Measurements from ENCODE around the gene PRRT1.
"Not testable (repeated sequence)": the region's sequence is repeated elsewhere in the genome, so short reads cannot be mapped to it uniquely, and the experiment has no call there.

Gene PRRT1

DNA sequence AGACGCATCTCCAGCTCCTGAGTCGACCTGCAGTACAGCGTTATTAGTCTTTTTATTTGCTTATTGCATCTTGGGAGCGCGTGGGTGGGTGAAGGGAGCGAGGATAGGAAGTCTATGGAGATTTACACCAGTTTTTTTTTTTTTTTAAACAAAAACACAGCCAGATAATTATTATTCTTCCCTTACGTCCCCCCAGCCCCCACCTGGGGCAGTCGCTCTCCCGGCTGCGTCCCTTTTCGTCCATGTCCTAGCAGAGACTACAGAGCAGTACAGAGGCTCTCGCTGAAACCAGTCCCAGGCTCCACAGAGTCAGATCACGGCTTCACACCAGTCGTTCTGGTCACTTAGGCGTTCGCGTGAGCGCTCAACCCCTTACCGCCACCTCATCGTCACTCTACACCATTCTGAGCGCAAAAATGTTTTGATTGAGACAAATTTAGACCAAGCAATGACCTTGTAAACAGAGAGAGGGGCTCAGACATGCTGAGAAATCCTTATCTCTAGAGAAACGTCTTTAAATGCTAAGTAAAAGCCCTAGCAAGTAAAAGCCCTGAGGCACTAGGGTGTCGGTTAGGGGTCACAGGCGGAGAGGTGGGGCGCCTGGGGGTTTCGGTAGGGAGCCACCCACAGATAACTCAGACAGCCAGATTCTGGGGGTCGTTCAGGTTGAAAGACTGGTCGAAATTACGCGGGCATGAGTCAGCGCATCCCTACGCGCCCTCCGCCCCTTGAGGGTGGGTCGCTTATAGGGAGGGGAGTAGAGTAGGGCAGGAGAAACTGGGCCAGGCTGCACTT is 1.2 kb upstream of the PRRT1 start:
- no peak for DNase-seq (ENCODE audit: low read depth in 1 of 2, low spot score in 1 of 2)

DNA sequence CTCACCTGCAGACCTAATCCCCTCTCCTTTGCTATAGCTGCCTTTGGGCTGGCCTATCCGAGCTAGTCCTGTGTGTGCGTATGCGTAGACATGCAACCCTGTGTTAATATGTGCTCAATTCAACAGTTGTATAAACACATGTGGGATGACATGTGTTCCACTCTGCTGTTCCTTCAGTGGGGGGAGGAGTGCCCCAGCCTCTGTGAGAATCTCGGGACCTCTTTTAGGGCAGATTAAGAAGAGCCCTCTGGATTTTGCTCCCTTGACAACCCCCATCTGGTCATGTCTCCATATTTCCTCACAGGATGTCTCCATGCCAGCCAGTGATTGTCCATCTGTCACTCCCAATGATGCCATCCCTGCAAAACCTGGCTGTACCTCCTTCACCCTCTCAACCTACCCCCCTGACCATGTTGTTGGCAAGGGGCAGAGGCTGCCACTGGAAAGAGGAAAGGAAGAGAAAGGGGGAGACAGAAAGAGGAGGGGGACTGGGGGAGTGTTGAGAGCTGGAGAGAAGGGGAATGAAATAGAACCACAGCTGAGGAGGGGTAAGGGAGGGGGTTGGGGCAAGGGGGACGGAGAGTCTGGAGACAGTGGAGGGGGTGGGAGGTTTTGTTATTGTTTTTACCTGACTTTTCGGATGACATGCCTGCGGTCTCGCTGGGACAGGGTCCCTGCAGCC is 417 bp downstream of the PRRT1 start:
- DNase-seq (ENCODE audit: low read depth in 1 of 2, low spot score in 1 of 2) = no peak

DNA sequence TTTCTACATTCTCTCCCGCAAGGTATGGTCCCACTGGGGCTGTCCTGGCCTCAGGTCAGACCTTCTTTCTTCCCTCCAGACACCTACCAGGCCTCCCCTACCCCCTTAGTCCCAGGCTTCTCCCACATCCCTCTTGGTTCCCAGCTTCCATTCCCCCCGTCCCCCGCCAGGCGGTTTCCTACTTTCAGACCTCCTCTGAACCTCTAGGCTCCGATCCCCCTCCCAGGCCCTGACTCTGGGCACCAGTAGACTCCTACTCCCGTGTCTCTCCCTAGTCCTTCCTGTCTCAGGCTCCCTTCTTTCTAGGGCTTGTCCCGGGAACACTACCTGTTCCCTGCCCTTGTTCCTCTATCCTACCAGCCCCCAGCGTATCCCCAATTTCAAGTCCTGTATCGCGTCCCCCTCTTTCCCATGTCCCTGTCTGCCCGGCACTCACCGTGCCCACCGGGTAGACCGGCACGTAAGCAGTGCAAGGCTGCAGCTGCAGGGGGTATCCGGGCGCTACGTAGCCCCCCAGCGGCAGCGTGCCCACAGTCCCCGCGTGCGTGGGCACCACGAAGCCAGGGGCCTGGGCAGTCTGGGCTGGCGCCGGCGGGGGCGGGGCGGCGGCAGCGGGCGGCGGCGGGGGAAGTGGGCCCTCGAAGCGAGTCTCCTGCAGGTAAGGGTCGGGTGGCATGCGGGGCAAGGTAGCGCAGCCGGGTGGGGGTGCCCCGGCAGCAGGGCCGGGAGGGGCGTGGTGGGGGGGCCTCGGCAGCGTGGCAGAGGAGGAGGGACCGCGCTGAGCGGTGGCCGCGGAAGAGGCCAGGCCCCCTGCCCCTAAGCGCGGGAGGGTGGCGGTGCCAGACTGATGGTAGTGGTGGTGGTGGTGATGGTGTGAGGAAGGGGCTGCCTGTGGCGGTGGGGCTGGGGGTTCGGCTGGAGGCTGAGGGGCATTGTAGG is 1.5 kb downstream of the PRRT1 start:
- DNase-seq (ENCODE audit: low read depth in 1 of 2, low spot score in 1 of 2) = no peak

DNA sequence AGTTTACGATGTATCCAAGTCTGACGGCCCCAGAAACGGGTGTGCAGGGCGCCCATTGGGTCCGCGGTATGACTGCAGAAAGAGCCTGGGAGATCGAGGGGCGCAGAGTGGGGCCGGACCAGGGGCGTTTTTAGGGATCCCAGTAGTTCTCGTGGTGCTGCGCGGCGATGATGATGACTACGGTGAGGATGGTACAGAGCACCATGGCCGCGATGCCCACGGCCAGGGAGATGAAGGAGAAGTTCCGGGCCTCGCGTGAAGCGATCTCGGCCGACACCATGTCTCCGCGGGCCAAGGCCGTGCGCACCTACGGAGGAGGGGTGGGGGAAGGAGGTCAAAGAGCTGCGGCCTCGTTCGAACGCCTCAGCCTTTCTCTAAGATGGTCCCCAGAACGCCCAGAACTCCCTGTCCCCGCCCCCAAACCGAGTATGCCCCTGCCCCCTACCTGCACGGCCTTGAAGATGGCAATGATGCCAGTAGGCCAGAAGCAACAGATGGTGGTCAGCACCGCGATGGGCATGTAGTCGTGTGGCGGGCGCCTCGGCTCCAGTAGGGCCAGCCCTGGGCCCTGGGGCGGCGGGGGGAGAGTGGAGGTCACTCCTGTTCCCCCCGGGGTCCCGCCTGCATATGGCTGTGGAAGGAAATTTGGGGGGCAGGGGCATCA is 2.5 kb downstream of the PRRT1 start:
- no peak for DNase-seq (ENCODE audit: low read depth in 1 of 2, low spot score in 1 of 2)

DNA sequence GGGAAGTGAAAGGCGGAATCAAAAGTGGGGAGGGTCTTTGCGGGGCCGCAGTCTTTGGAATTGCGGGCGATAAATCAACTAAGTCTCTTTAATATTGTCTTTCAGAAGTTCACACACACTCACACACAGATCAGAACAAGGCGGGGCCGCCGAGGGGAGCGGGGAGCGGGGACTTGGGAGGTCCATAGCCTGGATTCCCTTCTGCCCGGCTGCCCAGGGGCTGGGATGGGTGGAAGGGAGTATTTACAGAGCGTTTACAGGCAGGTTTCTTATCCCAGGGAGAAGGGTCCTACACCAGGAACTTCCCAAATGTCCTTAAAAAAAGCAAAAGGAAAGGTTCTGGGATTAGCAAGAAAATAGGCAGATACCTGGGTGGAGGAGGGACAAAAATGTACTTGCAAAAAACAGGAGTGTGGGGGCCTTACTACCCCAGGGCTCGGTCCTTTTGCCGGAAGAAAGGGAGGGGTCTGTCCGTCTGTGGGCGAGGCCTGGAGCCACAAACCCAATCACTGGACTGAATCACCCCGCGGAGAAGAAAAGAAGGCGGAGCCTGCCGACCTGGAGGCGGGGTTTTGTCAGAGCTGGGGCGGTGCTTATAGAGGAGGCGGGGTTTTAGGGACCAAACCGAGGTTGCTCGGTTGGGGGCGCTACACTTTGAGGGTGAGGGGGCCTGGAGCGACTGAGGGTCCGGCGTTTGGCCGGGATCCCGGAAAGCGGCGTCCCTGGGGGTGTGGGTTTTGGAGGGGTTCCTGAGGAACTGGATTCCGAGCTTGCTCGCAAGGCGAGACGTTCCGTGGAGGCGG is 3.2 kb downstream of the PRRT1 start:
- peak; percentile 37 to 60 for DNase-seq (ENCODE audit: low read depth in 1 of 2, low spot score in 1 of 2)

DNA sequence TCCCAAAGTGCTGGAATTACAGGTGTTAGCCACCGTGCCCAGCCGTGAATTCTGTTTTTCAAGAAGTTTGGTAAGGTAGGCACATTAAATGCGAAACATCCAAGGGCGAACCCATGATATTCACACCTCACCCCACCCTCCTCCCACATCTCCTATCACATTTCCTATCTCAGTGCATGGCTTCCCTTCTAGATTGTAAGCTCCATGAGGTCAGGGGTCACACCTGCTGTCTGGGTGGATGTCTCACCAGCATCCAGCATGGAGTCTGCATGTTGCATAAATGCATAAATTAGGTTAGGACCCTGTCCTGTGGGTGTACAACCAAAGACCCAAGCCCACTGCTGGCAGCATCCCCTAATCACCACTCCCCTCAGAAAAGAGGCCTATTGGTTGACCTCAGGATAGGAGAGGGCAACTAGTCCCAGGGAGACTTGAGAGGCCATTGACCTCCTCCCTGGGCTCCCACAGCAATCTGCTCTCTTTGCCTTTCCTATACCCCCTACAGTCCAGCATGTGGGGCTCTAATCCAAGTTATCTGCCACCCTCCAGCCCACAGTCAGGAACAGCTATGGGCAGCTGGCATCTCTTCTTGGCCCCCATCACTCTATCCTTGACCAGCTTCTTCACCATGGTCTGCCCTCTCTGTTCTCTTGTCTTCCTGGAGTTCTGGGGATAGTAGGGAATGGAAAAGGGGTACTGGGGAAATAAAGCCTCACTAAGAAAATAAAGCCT is 4.2 kb downstream of the PRRT1 start:
- no peak for DNase-seq (ENCODE audit: low read depth in 1 of 2, low spot score in 1 of 2)

DNA sequence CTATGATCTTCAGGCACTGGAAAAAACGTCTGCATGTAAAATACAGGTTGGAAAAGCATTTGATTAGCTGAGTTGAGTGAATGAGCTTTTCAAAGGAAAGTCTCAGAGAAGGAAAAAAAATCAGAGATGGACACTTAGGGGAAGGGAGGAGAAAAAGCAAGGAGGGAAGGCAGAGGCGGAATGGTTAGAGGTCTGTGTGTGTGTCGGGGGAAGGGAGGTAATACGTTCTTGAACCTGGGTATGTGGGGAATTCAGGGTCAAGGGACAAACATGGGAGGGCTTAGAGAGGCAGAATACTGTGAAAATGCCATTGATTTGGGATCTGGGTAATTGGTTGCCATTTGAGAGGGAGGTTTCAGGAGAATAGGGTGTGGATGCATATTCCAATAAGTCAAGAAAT is 5.1 kb downstream of the PRRT1 start:
- DNase-seq (ENCODE audit: low read depth in 1 of 2, low spot score in 1 of 2) = no peak

DNA sequence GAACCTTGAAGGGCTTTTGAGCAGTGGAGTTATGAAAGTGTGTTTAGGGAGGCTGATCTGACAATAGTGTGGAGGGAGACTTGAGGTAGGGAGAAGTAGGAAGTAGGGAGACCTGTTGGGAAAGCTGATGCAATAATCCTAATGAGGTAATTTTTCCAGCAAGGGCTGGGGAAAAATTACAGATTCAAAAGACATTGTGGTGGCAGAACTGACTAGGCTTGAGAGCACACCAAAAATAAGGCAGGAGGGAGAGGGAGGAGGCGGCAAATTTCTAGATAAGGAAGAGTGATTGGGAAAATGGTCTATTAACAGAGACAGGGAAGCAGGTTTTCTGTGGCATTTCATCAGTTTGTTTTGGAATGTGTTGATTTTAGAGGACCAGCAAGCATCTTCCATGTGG is 5.5 kb downstream of the PRRT1 start:
- no peak for DNase-seq (ENCODE audit: low read depth in 1 of 2, low spot score in 1 of 2)

DNA sequence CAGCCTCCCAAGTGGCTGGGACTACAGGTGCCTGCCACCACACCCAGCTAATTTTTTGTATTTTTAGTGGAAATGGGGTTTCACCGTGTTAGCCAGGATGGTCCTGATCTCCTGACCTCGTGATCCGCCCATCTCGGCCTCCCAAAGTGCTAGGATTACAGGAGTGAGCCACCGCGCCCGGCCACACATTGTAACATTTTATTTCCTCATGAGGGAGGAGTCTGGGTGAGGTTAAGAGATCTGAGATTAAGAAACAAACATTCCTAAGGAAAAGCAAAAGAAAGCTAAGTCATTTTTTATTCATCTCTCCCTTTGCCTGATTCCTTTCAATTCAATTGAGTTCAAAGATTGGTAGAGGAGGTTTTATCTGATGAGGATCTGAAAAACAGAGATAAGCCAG is 7.5 kb downstream of the PRRT1 start:
- not testable (repeated sequence) for DNase-seq (ENCODE audit: low read depth in 1 of 2, low spot score in 1 of 2)

DNA sequence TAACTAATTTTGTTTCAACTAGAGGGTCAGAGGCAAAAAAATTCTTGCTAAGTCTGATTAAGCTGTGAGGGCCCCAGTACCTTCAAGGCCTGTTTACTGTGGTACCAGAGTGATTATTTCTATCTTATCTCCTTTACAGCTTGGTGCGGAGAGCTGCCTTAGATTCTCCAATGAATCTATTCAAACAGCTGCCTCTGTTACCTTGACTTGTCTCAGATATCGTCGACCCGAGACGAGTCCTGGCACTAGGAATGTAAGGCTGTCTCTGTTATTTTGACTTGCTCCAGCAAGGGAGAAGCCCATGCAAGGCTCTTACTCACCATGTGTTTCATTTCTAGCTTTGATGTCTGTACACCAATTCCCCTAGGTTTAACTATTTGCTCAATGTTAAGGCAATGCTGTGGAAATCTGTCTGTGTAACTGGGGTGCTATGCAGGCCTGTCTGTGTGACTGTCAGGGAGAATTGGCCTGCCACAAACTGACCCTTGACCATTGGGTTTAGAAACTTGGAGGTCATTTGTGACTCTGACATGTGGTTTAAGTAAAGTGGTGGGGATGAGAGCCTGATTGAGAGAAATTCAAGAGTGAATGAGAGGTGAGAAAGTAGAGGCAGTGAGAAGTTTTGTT is 11.2 kb downstream of the PRRT1 start:
- DNase-seq (ENCODE audit: low read depth in 1 of 2, low spot score in 1 of 2) = no peak

DNA sequence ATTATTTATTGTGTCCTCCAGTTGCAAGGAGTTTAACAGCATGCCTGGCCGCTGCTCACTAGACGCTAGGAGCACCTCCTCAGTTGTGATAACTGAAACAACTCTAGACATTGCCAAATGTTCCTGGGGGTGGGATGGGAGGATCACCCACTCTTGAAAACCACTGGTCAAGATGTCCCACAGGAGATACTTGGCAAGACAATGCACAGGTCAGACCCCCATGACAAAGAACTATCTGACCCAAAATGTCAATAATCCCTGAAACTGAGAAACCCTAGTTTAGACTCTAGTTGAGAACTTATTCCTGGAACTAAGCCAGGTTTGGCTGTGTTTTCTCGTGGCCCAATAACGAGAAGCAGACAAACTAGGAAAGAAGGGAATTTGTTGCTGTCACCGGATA is 12.1 kb downstream of the PRRT1 start:
- no peak for DNase-seq (ENCODE audit: low read depth in 1 of 2, low spot score in 1 of 2)

DNA sequence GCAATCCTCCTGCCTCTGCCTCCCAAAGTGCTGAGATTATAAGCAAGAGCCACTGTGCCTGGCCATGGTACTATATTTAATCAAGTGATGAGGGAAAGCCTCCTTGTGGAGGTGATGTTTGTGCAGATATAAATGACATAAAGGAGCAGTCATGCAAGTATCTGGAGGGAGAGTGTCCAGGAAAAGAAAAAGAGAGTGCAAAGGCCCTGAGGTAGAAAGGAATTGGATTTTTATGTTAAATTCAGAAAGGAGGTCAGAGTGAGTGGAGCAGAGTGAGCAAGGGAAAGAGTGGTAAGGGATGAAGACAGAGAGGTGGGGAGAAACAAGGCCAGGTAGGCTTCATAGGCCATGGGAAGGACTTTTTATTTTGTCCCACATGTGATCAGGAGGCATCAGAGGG is 14.3 kb downstream of the PRRT1 start:
- no peak for DNase-seq (ENCODE audit: low read depth in 1 of 2, low spot score in 1 of 2)

DNA sequence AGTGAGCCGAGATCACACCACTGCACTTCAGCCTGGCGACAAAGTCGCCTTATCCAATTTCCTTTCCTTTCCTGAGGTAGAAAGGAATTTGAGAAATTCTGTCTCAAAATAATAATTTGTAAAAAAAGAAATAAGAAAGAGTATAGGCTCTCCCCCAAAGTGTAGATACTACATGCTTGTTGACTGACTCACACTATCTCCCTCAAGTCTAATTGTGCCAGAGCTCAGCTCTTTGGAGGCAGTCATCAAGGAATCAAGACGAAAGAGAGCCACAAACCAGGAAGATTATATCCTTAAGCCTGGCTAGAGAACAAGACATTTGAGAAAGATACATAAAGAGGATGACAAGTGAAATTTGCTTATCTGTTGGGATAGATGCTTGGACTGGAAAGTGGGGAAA is 18.0 kb downstream of the PRRT1 start:
- DNase-seq (ENCODE audit: low read depth in 1 of 2, low spot score in 1 of 2) = no peak

DNA sequence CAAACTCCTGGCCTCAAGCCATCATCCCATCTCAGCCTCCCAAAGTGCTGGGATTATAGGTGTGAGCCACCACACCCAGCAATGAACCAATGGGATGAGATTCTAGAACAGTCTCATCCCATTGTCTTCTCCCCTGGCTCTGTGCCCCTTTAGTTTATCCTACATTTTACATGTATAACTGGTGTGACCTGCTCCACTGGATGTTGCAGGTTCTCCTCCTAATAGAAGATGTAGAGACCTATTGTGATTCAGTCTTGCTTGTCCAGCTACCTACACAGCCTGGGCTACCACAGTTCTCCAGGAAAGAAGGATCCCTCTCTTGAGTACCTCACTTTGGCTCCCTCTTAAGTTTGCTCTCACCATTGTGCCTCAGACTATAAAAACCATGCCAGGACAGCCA is 19.6 kb downstream of the PRRT1 start:
- DNase-seq (ENCODE audit: low read depth in 1 of 2, low spot score in 1 of 2) = no peak

DNA sequence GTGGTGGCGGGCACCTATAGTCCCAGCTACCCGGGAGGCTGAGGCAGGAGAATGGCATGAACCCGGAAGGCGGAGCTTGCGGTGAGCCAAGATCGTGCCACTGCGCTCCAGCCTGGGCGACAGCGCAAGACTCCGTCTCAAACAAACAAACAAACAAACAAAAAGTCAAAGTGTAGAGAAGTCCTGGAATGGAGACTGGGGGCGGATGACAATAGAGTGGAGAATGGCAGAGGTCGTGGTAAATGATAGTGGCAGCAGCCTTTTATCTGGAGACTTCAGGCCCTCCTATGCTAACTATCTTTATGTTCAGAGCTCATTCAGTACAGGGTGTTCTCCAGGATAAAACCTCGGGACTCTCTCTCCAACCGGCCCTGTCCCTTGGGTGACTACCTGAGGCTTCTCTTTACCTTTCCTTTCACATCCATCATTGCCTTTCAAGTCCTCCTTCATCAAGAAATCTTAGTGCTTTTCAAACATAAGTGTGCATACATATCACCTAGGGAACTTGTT is 20.2 kb downstream of the PRRT1 start:
- no peak for DNase-seq (ENCODE audit: low read depth in 1 of 2, low spot score in 1 of 2)

DNA sequence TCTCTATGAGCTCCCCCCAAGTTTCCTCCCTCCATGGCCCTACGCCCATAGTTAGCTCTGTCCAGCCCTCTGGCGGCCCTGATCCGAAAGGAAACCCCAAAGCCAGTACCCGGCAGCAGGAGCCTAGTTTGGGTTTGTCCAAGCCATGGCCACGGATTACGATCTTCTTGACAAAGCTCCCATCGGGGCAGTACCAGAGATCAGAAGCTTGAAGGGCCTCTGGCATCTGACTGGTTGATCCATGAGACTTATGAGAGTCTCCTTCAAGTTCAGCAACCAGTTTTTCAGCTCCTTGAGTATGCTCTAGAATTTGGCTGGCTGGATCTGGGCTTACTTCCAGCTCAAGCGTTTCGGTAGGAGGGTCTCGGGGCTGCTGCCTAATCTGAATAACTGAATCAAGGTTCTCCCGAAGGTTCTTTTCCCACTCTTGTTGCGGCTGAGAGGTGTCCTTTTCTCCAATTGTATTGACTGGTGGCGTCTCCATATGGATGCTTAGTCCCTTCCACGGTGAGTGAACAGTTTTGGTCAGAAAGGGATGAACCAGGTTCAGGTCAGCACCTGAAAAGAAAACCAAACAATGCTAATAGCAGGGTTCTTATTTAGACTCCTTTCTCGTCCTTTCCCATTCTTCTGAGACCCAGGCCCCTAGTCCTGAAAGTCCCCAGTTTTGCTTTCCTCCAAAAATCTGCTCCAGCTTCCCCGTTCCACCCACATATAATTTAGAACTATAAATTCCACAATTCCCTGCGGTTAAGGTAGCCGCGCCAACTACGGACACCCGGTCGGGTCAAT is 22.2 kb downstream of the PRRT1 start:
- no peak for DNase-seq (ENCODE audit: low read depth in 1 of 2, low spot score in 1 of 2)

DNA sequence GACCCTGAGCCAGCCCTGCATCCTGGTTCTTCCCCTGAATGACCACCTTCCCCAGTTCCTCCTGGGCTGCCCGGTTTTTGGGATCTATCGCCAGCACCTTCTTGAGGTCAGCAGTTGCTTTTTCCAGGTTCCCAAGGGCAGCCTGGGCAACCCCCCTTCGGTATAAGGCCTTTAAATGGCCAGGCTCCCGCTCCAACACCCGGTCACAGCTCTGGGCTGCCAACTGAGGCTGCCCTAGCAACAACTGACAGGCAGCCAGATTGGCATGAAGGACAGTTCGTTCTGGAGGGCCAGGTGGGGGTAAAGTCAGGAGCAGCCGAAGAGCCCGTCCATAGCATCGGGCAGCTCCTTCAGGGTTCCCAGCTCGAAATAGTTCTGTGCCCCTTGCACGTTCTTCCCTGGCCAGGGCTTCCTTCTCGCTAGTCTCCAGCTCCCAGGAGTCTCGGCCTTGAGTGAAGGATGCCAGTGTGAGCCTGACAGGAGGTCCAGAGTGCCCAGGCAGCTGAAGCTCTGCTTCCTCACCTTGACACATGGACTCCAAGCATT is 22.9 kb downstream of the PRRT1 start:
- DNase-seq (ENCODE audit: low read depth in 1 of 2, low spot score in 1 of 2) = no peak
